ENCODE measurements around the gene LUZP1. TPM values are rescaled to one million over a fixed set of nuclear protein-coding genes. Genes with fewer than 3 reads are reported as not detected.

Gene LUZP1
- total and polyA plus RNA-seq, 2 experiments from 2014 or later = 45.7 to 152 TPM

GRCh38 chr1:23129846-23130245, 38.8 kb downstream of the LUZP1 start:
- H4K20me1 ChIP-seq (replicated peaks; ENCODE audit: insufficient read depth) = peaks cover 62% of the 10 kb centered on the region

More at GRCh38 chr1:23129846-23130245, 38.8 kb downstream of the LUZP1 start:
- H2AFZ ChIP-seq = no peak overlapping the region
- H3K79me2 ChIP-seq (replicated peaks; ENCODE audit: insufficient read depth) = peaks cover 99% of the 10 kb centered on the region
- no peaks in the 10 kb centered on the region; the same call in 2 of the 3 replicates for H3K9me3 Mint-ChIP-seq
- peaks cover 3% of the 10 kb centered on the region for H3K27me3 Mint-ChIP-seq (ENCODE audit: insufficient read depth, low read depth, poor library complexity)
- no peaks in the 10 kb centered on the region for H3F3A ChIP-seq (replicated peaks; ENCODE audit: low read depth)
- H3K27ac Mint-ChIP-seq = no peak overlapping the region
- no peak overlapping the region for H3K4me3 Mint-ChIP-seq
- H3K4me2 ChIP-seq = no peak overlapping the region
- H3K27ac ChIP-seq (ENCODE audit: low read depth) = no peak overlapping the region
- peaks cover 21% of the 10 kb centered on the region; the same call in 2 of the 3 replicates for H3K4me1 Mint-ChIP-seq
- ATAC-seq (no peak), DNase-seq (ENCODE audit: low spot score) (no peak)
- no peak for TF ChIP-seq NANOG (IDR thresholded peaks at IDR 0.05; ENCODE audit: borderline replicate concordance)
- TF ChIP-seq REST (IDR thresholded peaks at IDR 0.05; ENCODE audit: unreplicated experiment) = no peak
- TF ChIP-seq EZH2phosphoT487 (IDR thresholded peaks at IDR 0.05; ENCODE audit: unreplicated experiment) = no peak
- no peak for TF ChIP-seq EZH2 (IDR thresholded peaks at IDR 0.05; ENCODE audit: low read depth, unreplicated experiment)
- TF ChIP-seq CREB1 (CRISPR knock-in tag; IDR thresholded peaks at IDR 0.05; ENCODE audit: low read depth) = no peak
- TF ChIP-seq ZNF114 (CRISPR knock-in tag; IDR thresholded peaks at IDR 0.05) = no peak
- no peak for TF ChIP-seq POLR2AphosphoS5 (IDR thresholded peaks at IDR 0.05; ENCODE audit: low read depth)
- TF ChIP-seq ETS1 (IDR thresholded peaks at IDR 0.05) = no peak
- no peak for TF ChIP-seq ZNF331 (CRISPR knock-in tag; IDR thresholded peaks at IDR 0.05; ENCODE audit: low read depth)
- TF ChIP-seq JUNB (IDR thresholded peaks at IDR 0.05; ENCODE audit: unreplicated experiment) = no peak
- TF ChIP-seq CTCF (conservative IDR thresholded peaks at IDR 0.05; ENCODE audit: low read depth in 2 of 2) = no peak
- no peak for TF ChIP-seq ZNF462 (CRISPR knock-in tag; IDR thresholded peaks at IDR 0.05)
- TF ChIP-seq STAT1 (IDR thresholded peaks at IDR 0.05; ENCODE audit: unreplicated experiment) = no peak
- H3K4me1 ChIP-seq (ENCODE audit: insufficient read depth) = peaks cover 10% of the 10 kb centered on the region
- no peaks in the 10 kb centered on the region for H3K9me2 ChIP-seq (ENCODE audit: insufficient read depth)
- H3K27me3 ChIP-seq (ENCODE audit: insufficient read depth) = no peaks in the 10 kb centered on the region
- no peaks in the 10 kb centered on the region for H3K36me3 ChIP-seq (ENCODE audit: insufficient read depth)
- no peaks in the 10 kb centered on the region for H3K36me3 Mint-ChIP-seq (ENCODE audit: low read depth)
- no peak overlapping the region for H3K4me3 ChIP-seq

Measured in GM23338 (cell line).